Sigmoid colon (tissue), 7 donors: ENCODE data around the gene ADSL. TPM values are rescaled to one million over a fixed set of nuclear protein-coding genes. Genes with fewer than 3 reads are reported as not detected.

Experiments
- DNase-seq: peaks from one replicate; pipeline ENCODE4 v3.0.0-alpha.2; 2019
- H3K27ac ChIP-seq, 4 donors: fragments of 200-600 bp; sonication (generic); one replicate each; pipeline ENCODE4 v1.5.1; 2016 to 2019; ENCODE audit warnings: mild to moderate bottlenecking in 1 of 4
- H3K27me3 ChIP-seq, 3 donors: fragments of 200-600 bp; sonication (generic); one replicate each; pipeline ENCODE4 v1.5.1; 2019; ENCODE audit warnings: mild to moderate bottlenecking in 1 of 3
- H3K36me3 ChIP-seq, 4 donors: fragments of 200-600 bp; sonication (generic); one replicate each; pipeline ENCODE4 v1.5.1; 2016 to 2019
- H3K4me1 ChIP-seq, 4 donors: fragments of 200-600 bp; sonication (generic); one replicate each; pipeline ENCODE4 v1.5.1; 2017 to 2019
- H3K4me3 ChIP-seq, 4 donors: fragments of 200-600 bp; sonication (generic); one replicate each; pipeline ENCODE4 v1.5.1; 2017 to 2019; ENCODE audit warnings: mild to moderate bottlenecking in 2 of 4, moderate library complexity in 1 of 4
- H3K9me3 ChIP-seq, 4 donors: fragments of 200-600 bp in 3 of 4; sonication (generic) in 3 of 4; one replicate each; pipeline versions ENCODE4 v1.5.1 to v1.6.1; 2013 to 2019
- EP300 ChIP-seq, 4 donors: sonication (generic); formaldehyde crosslinking; IDR thresholded peaks; one replicate each; pipeline ENCODE4 v1.6.1; 2017; ENCODE audit warnings: antibody characterized with exemption in 4 of 4
- POLR2A ChIP-seq, 2 donors: fragments of 450-650 bp; IDR thresholded peaks; one replicate each; pipeline ENCODE4 v1.6.1; 2016; ENCODE audit warnings: antibody characterized with exemption in 2 of 2, mild to moderate bottlenecking in 2 of 2, moderate library complexity in 2 of 2
- POLR2AphosphoS5 ChIP-seq, 4 donors: sonication (generic); formaldehyde crosslinking; IDR thresholded peaks; one replicate each; pipeline ENCODE4 v1.6.1; 2017; ENCODE audit warnings: antibody characterized with exemption in 4 of 4
- WGBS, 2 donors: extraction: QIAGEN DNeasy Blood & Tissue Kit; methylation state at CpG; one replicate each; pipeline ENCODE4 v1.1.7; 2013; 5-methylcytosine and 5-hydroxymethylcytosine counted together
- intact Hi-C: fragments of 100-400 bp; cut with DNase I; formaldehyde crosslinking; loops from one replicate; pipeline ENCODE4 v1.15.1; 2023
- polyA plus RNA-seq, 3 donors: library from polyadenylated mRNA; stranded (reverse); fragments of 200-250 nt; gene quantifications; one replicate each; pipeline ENCODE4 v1.2.3, GENCODE V29; 2013
- total RNA-seq, 4 donors: library from RNA; depleted of rRNA; stranded (reverse); fragments of >200 nt; gene quantifications; one replicate each; pipeline ENCODE4 v1.1.0, GENCODE V29; 2016
- TF ChIP-seq, protein P1 (sequence below), 4 experiments: fragments of 450-650 bp in 3 of 4; fragments of 200-600 bp in 1 of 4; IDR thresholded peaks; one replicate each; pipeline ENCODE4 v1.5.1; 2016 to 2019; ENCODE audit warnings: antibody characterized with exemption in 4 of 4, mild to moderate bottlenecking in 3 of 4, moderate library complexity in 2 of 4
- donor health status: healthy with polysubstance abuse.
- donor health status: Bipolar disorder and iron deficiency.
- donor health status: healthy.

ADSL gene
- total and polyA plus RNA-seq, 7 donors, result 34.0 to 469 (median 86.7) TPM

DNA sequence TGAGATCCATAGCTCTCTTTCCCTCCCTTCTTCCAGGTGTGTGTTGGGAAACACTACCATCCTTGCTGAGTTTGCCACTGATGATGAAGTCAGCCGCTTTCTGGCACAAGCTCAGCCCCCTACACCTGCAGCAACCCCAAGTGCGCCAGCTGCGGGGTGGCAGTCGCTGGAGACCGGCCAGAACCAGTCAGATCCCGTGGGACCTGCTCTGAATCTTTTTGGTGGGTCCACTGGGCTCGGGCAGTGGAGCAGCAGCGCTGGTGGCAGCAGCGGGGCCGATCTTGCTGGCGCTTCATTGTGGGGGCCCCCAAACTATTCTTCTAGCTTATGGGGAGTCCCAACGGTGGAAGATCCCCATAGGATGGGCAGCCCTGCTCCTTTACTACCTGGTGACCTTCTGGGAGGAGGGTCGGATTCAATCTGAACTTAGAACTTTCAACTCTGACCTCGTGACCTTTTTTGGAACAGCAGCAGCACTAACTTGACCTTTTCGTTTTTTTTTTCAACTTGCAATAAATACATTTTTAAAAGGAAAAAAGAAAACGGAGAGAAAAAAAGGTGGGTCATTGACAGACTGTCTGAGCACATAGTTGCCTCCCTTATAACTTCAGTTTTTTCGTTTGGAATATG is 23.4 kb upstream of the ADSL start:
- intact Hi-C loops, result no loop called here
- no peak for DNase-seq

DNA sequence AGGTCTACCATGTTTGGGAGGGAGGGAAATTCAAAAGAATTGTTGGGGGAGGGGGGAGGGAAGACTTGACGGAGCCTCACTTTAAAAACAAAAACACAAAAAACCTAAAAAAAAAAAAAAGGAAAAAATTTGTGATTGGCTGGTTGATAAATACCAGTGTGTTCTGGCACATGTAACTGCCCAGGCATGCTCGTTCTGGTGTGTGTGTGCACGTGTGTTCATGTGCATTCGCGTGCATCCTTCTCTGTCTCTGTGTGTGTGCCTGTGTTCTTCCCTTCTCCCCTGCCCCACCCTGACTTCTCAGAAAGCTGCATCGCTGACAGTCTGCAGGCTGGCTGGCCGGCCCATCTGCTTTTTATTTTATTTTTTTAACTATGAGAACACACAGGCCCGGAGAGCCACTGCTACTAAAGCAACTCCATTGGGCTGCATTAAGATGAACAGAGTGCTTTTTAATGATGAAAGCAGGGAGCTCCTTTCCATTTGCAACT is 22.6 kb upstream of the ADSL start:
- Histone ChIP-seq H3K36me3 (peaks cover 13 to 45% (median 25%) of the 10 kb centered on the region in 4 donors), H3K4me1 (peaks cover 0 to 25% (median 15%) of the 10 kb centered on the region in 4 donors), H3K4me3 (no peak overlapping the region), H3K27me3 (no peaks in the 10 kb centered on the region), H3K9me3 (no peaks in the 10 kb centered on the region), H3K27ac (peak overlapping the region; percentile 5 to 72 (median 50))
- no peak for DNase-seq
- WGBS, 2 donors, result 67 to 84% methylated on average over 8 of the region's 8 CpGs
- TF ChIP-seq POLR2AphosphoS5 (IDR thresholded peaks at IDR 0.05) (peak in 3 of 4 donors; percentile 30 to 62 (median 47)), EP300 (IDR thresholded peaks at IDR 0.05) (no peak), POLR2A (IDR thresholded peaks at IDR 0.05) (no peak)
- TF ChIP-seq, protein P1, sequence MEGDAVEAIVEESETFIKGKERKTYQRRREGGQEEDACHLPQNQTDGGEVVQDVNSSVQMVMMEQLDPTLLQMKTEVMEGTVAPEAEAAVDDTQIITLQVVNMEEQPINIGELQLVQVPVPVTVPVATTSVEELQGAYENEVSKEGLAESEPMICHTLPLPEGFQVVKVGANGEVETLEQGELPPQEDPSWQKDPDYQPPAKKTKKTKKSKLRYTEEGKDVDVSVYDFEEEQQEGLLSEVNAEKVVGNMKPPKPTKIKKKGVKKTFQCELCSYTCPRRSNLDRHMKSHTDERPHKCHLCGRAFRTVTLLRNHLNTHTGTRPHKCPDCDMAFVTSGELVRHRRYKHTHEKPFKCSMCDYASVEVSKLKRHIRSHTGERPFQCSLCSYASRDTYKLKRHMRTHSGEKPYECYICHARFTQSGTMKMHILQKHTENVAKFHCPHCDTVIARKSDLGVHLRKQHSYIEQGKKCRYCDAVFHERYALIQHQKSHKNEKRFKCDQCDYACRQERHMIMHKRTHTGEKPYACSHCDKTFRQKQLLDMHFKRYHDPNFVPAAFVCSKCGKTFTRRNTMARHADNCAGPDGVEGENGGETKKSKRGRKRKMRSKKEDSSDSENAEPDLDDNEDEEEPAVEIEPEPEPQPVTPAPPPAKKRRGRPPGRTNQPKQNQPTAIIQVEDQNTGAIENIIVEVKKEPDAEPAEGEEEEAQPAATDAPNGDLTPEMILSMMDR (IDR thresholded peaks at IDR 0.05), result no peak
- intact Hi-C loops, result no loop called here

More for the DNA sequence above, 23.4 kb upstream of the ADSL start:
- TF ChIP-seq EP300 (IDR thresholded peaks at IDR 0.05) (no peak), POLR2A (IDR thresholded peaks at IDR 0.05) (no peak), POLR2AphosphoS5 (IDR thresholded peaks at IDR 0.05) (no peak)
- TF ChIP-seq, protein P1 (IDR thresholded peaks at IDR 0.05), result no peak
- H3K9me3 ChIP-seq, result no peaks in the 10 kb centered on the region
- peaks cover 0 to 25% (median 15%) of the 10 kb centered on the region in 4 donors for H3K4me1 ChIP-seq
- H3K4me3 ChIP-seq, result no peak overlapping the region
- H3K27me3 ChIP-seq, result no peaks in the 10 kb centered on the region
- peaks cover 13 to 53% (median 28%) of the 10 kb centered on the region in 4 donors for H3K36me3 ChIP-seq
- peak overlapping the region in 1 of 4 donors; percentile 72 for H3K27ac ChIP-seq
- WGBS, 2 donors, result 88 to 92% methylated on average over 17 of the region's 17 CpGs

DNA sequence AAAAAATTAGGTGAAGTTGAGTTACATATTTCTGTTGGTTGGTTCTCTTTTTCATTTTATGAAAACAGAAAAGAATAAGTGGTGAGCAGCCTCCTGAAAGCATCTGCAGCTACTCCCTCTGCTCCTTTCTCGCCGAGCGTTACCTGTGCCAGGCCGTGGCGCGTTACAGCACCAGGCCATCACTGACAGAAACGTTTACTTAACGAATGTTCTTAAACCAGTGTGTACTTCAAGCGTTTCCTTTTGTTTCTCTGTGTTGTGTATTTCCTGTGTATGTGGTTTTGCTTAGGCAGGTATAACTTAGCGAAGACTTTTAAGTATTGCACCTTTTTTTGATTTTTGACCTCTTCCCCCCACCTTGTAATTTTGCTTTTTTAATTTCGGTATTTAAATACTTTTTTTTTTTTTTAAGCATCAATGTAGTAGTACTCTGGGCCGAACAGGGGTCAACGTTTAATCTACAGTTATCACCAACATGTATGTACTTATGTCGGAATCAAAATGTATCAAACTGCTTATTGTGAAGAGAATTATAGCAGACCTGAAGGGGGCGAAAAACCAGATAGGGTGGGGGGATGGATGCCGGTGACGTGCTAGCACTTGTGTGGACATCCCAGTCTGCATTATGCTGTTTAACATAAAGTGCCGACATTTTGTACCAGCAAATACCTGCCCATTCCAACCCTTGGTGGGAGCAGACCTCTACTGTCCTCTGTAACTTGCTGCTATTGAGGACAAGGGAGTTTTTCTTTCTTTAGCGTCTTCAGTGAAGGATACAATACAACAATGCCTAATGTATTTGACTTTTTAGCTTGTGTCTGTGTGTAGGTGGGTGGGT is 21.6 kb upstream of the ADSL start:
- no peak overlapping the region for H3K4me3 ChIP-seq
- H3K36me3 ChIP-seq, result peaks cover 13 to 36% (median 25%) of the 10 kb centered on the region in 4 donors
- no peak for DNase-seq
- intact Hi-C loops, result no loop called here
- 66 to 80% methylated on average over 19 of the region's 19 CpGs for WGBS, 2 donors
- H3K9me3 ChIP-seq, result no peaks in the 10 kb centered on the region
- peak overlapping the region; percentile 5 to 72 (median 50) for H3K27ac ChIP-seq
- no peaks in the 10 kb centered on the region for H3K27me3 ChIP-seq
- peak in 2 of 4 donors; percentile 4 to 14 for TF ChIP-seq POLR2AphosphoS5 (IDR thresholded peaks at IDR 0.05)
- TF ChIP-seq, protein P1 (IDR thresholded peaks at IDR 0.05), result no peak
- H3K4me1 ChIP-seq, result peaks cover 0 to 25% (median 15%) of the 10 kb centered on the region in 4 donors

DNA sequence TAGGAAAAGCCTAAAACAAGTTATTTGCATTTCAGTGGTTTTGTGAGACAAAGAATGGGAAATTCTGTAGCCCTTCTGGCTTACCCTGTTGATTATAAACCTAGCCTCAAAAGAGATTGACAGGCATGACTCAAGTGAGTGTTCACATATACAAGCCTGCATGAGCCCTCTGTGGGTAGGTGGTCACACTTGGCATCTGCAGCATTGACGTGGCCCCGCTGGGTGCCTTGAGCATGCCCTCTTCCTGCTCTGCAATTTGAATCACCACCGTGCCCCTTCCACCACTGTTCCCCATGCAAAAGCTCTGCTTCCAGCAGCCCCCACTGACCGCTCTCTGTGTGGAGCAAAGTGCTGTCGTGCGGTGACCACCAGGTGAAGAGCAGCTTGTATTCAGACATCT is 21.0 kb upstream of the ADSL start:
- intact Hi-C loops, result no loop called here
- H3K27me3 ChIP-seq, result no peaks in the 10 kb centered on the region
- no peak overlapping the region for H3K4me3 ChIP-seq
- no peak for DNase-seq
- H3K4me1 ChIP-seq, result peaks cover 0 to 25% (median 15%) of the 10 kb centered on the region in 4 donors
- H3K36me3 ChIP-seq, result peaks cover 13 to 33% (median 23%) of the 10 kb centered on the region in 4 donors
- 82 to 94% methylated on average over 6 of the region's 6 CpGs for WGBS, 2 donors
- TF ChIP-seq POLR2AphosphoS5 (IDR thresholded peaks at IDR 0.05), result no peak
- no peak for TF ChIP-seq POLR2A (IDR thresholded peaks at IDR 0.05)
- TF ChIP-seq, protein P1 (IDR thresholded peaks at IDR 0.05), result no peak
- no peak for TF ChIP-seq EP300 (IDR thresholded peaks at IDR 0.05)
- peak overlapping the region in 2 of 4 donors; percentile 17 to 72 for H3K27ac ChIP-seq
- H3K9me3 ChIP-seq, result no peaks in the 10 kb centered on the region
